NCI-H2029 (cell line): ENCODE results near the gene CCDC40.
"Not testable (repeated sequence)": the region's sequence is repeated elsewhere in the genome, so short reads cannot be mapped to it uniquely, and the experiment has no call there.

Experiments used
- DNase-seq: peaks from one replicate; lab custom pipeline; 2025; lab: John Stamatoyannopoulos, UW

CCDC40 gene

GRCh38 chr17:80083136-80083661 is 46.8 kb downstream of the CCDC40 start:
- DNase-seq, result no peak

- DNase-seq, result no peak
Observed at GRCh38 chr17:80084773-80085172, 48.3 kb downstream of the CCDC40 start.

- DNase-seq, result no peak
Observed at GRCh38 chr17:80086081-80086480, 49.6 kb downstream of the CCDC40 start.

GRCh38 chr17:80086616-80087015 is 50.2 kb downstream of the CCDC40 start:
- no peak for DNase-seq

- DNase-seq, result no peak
Observed at GRCh38 chr17:80087346-80088265, 51.2 kb downstream of the CCDC40 start.

- no peak for DNase-seq
Observed at GRCh38 chr17:80089762-80090161, 53.3 kb downstream of the CCDC40 start.

GRCh38 chr17:80090164-80090563 is 53.7 kb downstream of the CCDC40 start:
- not testable (repeated sequence) for DNase-seq

- DNase-seq, result no peak
Observed at GRCh38 chr17:80091376-80091775, 54.9 kb downstream of the CCDC40 start.

- no peak for DNase-seq
Observed at GRCh38 chr17:80092959-80093358, 56.5 kb downstream of the CCDC40 start.

GRCh38 chr17:80095038-80095843 is 58.8 kb downstream of the CCDC40 start:
- no peak for DNase-seq

- DNase-seq, result no peak
Observed at GRCh38 chr17:80095844-80096475, 59.5 kb downstream of the CCDC40 start.

- DNase-seq, result no peak
Observed at GRCh38 chr17:80096561-80097021, 60.1 kb downstream of the CCDC40 start.

- DNase-seq, result no peak
Observed at GRCh38 chr17:80097127-80097621, 60.7 kb downstream of the CCDC40 start.

- DNase-seq, result no peak
Observed at GRCh38 chr17:80097844-80098691, 61.6 kb downstream of the CCDC40 start.

GRCh38 chr17:80099291-80100034 is 63.0 kb downstream of the CCDC40 start:
- no peak for DNase-seq

- DNase-seq, result no peak
Observed at GRCh38 chr17:80100035-80100323, 63.5 kb downstream of the CCDC40 start.

GRCh38 chr17:80101011-80101945 is 64.8 kb downstream of the CCDC40 start, which contains the start of gene GAA:
GAA (plus strand) TSS chr17:80101581; CDS start chr17:80104587, 3,006 bp downstream.
- DNase-seq, result peak; percentile 60

- DNase-seq, result no peak
Observed at GRCh38 chr17:80101946-80102663, 65.7 kb downstream of the CCDC40 start.
